RPMI7951 (cell line): Measurements from ENCODE around the gene GATAD2A. TPM values are rescaled to one million over a fixed set of nuclear protein-coding genes. Genes with fewer than 3 reads are reported as not detected.
A peak's percentile ranks its signal among the peaks of the same experiment; 100 is the strongest.
"Not testable (repeated sequence)": the region's sequence is repeated elsewhere in the genome, so short reads cannot be mapped to it uniquely, and the experiment has no call there.

Source experiments
- DNase-seq: peaks from one replicate; pipeline ENCODE4 v3.0.0-alpha.2; 2012; ENCODE audit warnings: low read depth
- total RNA-seq: library from RNA; depleted of rRNA; stranded (reverse); fragments of >200 nt; shearing (Covaris generic); gene quantifications from 2 replicates; pipeline ENCODE4 v1.2.3, GENCODE V29; 2014

GATAD2A gene
- total RNA-seq, 1 experiment from 2014 or later: 23.9 TPM

DNA sequence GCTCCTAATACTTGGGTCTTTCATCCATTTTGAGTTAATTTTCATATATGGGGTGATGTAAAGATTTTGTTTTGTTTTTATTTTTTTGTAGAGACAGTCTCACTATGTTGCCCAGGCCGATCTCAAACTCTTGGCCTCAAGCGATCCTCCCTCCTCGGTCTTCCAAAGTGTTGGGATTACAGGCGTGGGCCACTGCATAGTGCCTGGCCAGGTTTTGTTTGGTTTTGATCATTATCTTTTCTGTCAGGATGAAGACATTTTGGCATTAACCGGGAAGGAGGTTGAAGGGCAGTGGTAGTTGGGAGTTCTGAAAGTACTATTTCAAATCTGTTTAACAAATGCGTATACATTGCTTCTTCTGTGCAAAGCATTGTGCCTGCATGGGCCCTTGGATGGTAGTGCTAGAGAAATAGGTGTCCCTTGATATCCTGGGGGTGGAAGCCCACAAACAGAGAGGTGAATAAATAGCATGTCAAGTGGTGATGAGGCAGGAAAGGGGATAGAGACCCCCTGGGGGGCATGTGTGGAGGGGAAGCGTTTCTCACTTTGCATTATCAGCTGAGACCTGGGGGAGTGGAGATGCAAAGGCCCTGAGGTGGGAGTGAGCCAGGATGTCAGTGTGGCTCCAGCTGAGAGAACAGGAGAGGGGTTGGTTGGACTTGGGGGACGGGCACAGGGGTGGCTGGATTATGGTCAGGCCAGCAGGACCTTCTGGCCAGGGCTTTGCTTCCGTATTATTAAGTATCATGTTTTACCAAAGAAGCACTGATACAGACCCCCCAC, 41.4 kb downstream of the GATAD2A start:
- no peak for DNase-seq

- no peak for DNase-seq
Observed at GRCh38 chr19:19447536-19448237, 42.2 kb downstream of the GATAD2A start.

- no peak for DNase-seq
Observed at GRCh38 chr19:19448238-19448544, 42.7 kb downstream of the GATAD2A start.

- no peak for DNase-seq
Observed at GRCh38 chr19:19451429-19452242, 46.2 kb downstream of the GATAD2A start.

- DNase-seq: no peak
Observed at GRCh38 chr19:19452243-19453124, 47.0 kb downstream of the GATAD2A start.

DNA sequence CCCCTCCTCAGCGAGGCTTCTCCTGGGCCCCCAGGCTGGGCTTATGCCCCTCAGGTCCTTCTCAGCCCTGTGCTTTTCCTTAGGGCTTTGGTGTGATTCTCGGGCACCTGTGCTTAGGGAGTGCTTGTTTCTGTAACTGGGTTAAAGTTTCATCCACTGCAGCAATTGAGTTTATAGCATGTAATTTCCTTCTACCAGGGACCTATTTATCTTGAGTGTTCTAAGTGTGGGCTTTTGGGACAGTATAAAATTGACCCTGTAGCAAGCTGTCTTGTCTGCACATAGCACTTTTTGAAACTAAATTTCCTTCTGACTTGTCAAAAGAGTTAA, 47.6 kb downstream of the GATAD2A start:
- DNase-seq: no peak

- not testable (repeated sequence) for DNase-seq
Observed at GRCh38 chr19:19455166-19455919, 49.9 kb downstream of the GATAD2A start.

- no peak for DNase-seq
Observed at GRCh38 chr19:19457671-19458070, 52.2 kb downstream of the GATAD2A start.

DNA sequence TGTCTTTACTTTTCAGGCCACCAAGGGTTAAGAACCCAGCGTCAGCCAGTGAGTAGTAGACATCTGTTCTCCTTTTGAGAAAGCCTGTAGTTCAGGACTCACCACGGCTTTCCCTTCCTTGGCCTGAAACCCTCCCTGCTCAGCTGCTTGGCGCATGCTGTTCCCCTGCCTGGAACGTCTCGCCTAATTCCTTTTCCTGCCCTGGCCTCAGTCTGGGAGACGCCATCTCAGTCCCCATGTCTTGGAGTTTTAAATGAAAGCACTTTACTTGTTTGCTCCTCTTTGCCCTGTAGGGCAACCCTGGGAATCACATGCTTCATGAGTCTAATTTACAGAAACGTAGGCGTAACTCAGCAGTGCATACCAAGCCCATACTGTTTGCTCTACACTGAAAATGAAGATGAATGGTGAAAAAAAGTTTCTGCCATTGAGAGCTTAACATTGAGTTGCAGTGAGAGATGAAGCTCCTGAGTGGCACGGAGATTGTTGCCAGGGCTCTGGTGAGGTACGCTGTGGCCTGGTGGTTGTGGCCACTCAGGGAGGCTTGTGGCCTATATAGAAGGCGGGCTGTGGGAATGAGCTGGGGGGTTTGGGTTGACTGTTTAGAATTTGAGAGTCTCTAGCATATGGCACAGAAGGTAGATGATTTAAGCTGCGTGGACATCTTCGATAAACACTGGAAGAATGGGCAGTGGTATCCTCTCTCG, 52.8 kb downstream of the GATAD2A start:
- DNase-seq: no peak

- peak; percentile 27 for DNase-seq
Observed at GRCh38 chr19:19459073-19459472, 53.6 kb downstream of the GATAD2A start.

GRCh38 chr19:19459707-19460251, 54.3 kb downstream of the GATAD2A start:
- peak; percentile 82 for DNase-seq

GRCh38 chr19:19460258-19460731, 54.8 kb downstream of the GATAD2A start:
- peak; percentile 11 for DNase-seq

GRCh38 chr19:19460761-19461265, 55.3 kb downstream of the GATAD2A start:
- no peak for DNase-seq

- no peak for DNase-seq
Observed at GRCh38 chr19:19461306-19461670, 55.8 kb downstream of the GATAD2A start.

GRCh38 chr19:19461671-19462622, 56.5 kb downstream of the GATAD2A start:
- no peak for DNase-seq

DNA sequence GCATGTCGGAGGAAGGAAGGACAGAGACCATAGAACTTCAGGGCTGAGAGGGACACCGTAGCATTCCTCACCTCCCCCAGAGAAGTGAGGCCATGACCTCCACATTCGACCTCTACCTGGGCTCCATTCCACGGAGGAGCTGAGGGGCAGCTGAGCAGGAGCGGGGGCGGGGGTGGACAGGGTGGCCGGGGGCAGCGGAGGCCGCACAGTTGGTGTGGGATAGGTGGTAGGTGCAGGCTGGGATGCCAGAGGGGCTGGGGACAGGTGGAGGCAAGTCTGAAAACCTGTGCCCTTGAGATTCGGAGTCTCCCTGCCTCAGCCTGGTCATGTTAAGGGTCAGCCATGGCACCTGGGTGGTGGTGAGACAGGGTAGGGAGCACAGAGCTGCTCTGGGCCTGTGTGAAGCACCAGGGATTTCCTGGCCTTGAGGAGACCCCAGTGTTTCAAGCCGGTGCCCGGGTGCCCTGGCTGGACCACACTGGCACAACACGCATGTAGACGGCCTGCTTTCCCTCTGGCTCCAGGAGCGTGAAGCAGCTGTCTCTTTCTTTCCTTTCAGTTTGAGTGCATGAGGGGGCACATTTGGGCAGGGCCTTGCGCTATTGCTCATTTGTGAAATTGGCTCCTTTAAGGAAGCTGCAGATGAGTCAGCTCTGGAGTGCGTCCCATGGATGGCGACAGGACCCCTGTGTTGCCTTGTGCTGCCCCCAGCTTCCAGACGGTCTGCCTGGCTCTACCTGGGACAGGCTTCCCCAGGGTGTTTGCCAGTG, 58.1 kb downstream of the GATAD2A start:
- DNase-seq: no peak

- no peak for DNase-seq
Observed at GRCh38 chr19:19464339-19465098, 59.0 kb downstream of the GATAD2A start.
